Activated CD8-positive, alpha-beta T cell treated with anti-CD3 and anti-CD28 coated beads for 36 hours (primary cell): Measurements from ENCODE around the gene YAF2. TPM values are rescaled to one million over a fixed set of nuclear protein-coding genes. Genes with fewer than 3 reads are reported as not detected.

Experiments used
- ATAC-seq: fragments of 200-7000 bp; cut with Tn5 transposase; one replicate; pipeline ENCODE4 v1.10.0; 2021; ENCODE audit warnings: mild to moderate bottlenecking, moderate library complexity
- CTCF ChIA-PET: fragments of 350-600 bp; sonication (Branson Sonifier 250); formaldehyde crosslinking; loops from one replicate; lab custom pipeline; 2021; ENCODE audit warnings: antibody characterized with exemption; lab: Charles Lee
- POLR2A ChIA-PET: fragments of 350-600 bp; sonication (Branson Sonifier 250); formaldehyde crosslinking; loops from one replicate; lab custom pipeline; 2021; ENCODE audit warnings: antibody characterized with exemption; lab: Charles Lee
- DNase-seq: peaks from one replicate; pipeline ENCODE4 v3.0.0-alpha.2; 2020
- H3K27ac Mint-ChIP-seq: one replicate; pipeline ENCODE4 v1.8.0; 2021; ENCODE audit warnings: mild to moderate bottlenecking, mixed read lengths
- H3K27me3 Mint-ChIP-seq: one replicate; pipeline ENCODE4 v1.8.0; 2021; ENCODE audit warnings: mixed read lengths
- H3K36me3 Mint-ChIP-seq: one replicate; pipeline ENCODE4 v1.8.0; 2021; ENCODE audit warnings: low read depth, mixed read lengths
- H3K4me1 Mint-ChIP-seq: one replicate; pipeline ENCODE4 v1.8.0; 2021; ENCODE audit warnings: low read depth, mixed read lengths
- H3K4me3 Mint-ChIP-seq: one replicate; pipeline ENCODE4 v1.8.0; 2021; ENCODE audit warnings: mild to moderate bottlenecking, moderate library complexity, mixed read lengths
- H3K9me3 Mint-ChIP-seq: one replicate; pipeline ENCODE4 v1.8.0; 2021; ENCODE audit warnings: mixed read lengths
- CTCF ChIP-seq: fragments of 200-600 bp; IDR thresholded peaks from one replicate; pipeline ENCODE4 v1.8.0; 2022; ENCODE audit warnings: antibody characterized with exemption, mild to moderate bottlenecking
- intact Hi-C: fragments of 100-400 bp; cut with micrococcal nuclease; formaldehyde crosslinking; loops from one replicate; pipeline ENCODE4 v1.10.0; 2022
- total RNA-seq, 2 experiments: library from RNA; stranded (reverse); gene quantifications; one replicate each; pipeline ENCODE4 v1.2.3, GENCODE V29; 2021

The YAF2 gene
- total RNA-seq, 2 experiments from 2014 or later = 39.4 to 40.8 TPM

GRCh38 chr12:42140901-42141300, 97.1 kb downstream of the YAF2 start:
- Mint-ChIP-seq H3K36me3 (peaks cover 3% of the 10 kb centered on the region), H3K4me1 (peaks cover 37% of the 10 kb centered on the region), H3K4me3 (no peak overlapping the region), H3K9me3 (no peaks in the 10 kb centered on the region), H3K27ac (no peak overlapping the region), H3K27me3 (no peaks in the 10 kb centered on the region)
- CTCF ChIA-PET = no interaction called here
- DNase-seq = no peak
- intact Hi-C loops = loop anchor here (5.0 kb wide), 1 partner anchor 96 kb away; the partner anchor contains the start of gene YAF2
- ATAC-seq = no peak
- no peak for TF ChIP-seq CTCF
- POLR2A ChIA-PET = interaction anchor here (0.6 kb wide), 1 partner anchor 31 kb away, joined by 3 read pairs; no protein-coding TSS in a partner anchor

DNA sequence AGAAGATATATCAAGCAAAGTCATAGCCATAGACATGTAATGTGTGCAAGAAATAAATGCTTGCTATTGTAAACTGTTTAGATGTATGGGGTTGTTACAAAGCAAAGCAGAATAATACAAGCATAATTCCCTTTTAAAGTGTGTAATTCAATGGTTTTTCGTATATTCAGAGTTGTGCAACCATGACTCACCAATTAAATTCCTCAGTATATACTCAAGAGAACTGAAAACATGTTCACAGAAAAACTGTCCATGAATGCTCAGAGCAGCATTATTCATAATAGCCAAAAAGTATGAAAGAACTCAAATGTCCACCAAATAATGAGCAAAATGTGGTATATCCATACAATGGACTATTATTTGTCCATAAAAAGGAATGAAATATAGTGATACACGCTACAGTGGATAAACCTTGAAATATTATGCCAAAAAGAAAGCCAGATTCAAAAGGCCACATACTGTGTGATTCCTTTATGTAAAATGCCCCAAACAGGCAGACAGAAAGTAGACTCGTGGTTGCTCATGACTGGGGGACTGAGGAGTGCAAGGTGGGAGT, 102.7 kb downstream of the YAF2 start:
- TF ChIP-seq CTCF = no peak
- H3K4me1 Mint-ChIP-seq = peaks cover 33% of the 10 kb centered on the region
- H3K36me3 Mint-ChIP-seq = peaks cover 3% of the 10 kb centered on the region
- ChIA-PET CTCF (no interaction called here), POLR2A (no interaction called here)
- no peak overlapping the region for H3K27ac Mint-ChIP-seq
- H3K9me3 Mint-ChIP-seq = no peaks in the 10 kb centered on the region
- intact Hi-C loops = no loop called here
- DNase-seq = no peak
- no peak for ATAC-seq
- no peaks in the 10 kb centered on the region for H3K27me3 Mint-ChIP-seq
- H3K4me3 Mint-ChIP-seq = no peak overlapping the region

GRCh38 chr12:42130672-42131402, 107.2 kb downstream of the YAF2 start:
- CTCF ChIA-PET = interaction anchor here (0.7 kb wide), 1 partner anchor 241 kb away, joined by 3 read pairs; no protein-coding TSS in a partner anchor
- TF ChIP-seq CTCF = no peak
- Mint-ChIP-seq H3K27me3 (no peaks in the 10 kb centered on the region), H3K9me3 (no peaks in the 10 kb centered on the region), H3K27ac (no peak overlapping the region), H3K4me3 (no peak overlapping the region), H3K4me1 (peaks cover 45% of the 10 kb centered on the region), H3K36me3 (no peaks in the 10 kb centered on the region)
- intact Hi-C loops = no loop called here
- POLR2A ChIA-PET = interaction anchor here (0.6 kb wide), 1 partner anchor 218 kb away, joined by 3 read pairs; no protein-coding TSS in a partner anchor
- ATAC-seq = peak; percentile 52
- DNase-seq = no peak

- Mint-ChIP-seq H3K36me3 (no peaks in the 10 kb centered on the region), H3K4me1 (peaks cover 42% of the 10 kb centered on the region), H3K27me3 (no peaks in the 10 kb centered on the region), H3K9me3 (no peaks in the 10 kb centered on the region), H3K27ac (no peak overlapping the region), H3K4me3 (no peak overlapping the region)
- intact Hi-C loops = loop anchor here (10.0 kb wide), 1 partner anchor 205 kb away; no protein-coding TSS in a partner anchor
- ChIA-PET CTCF (no interaction called here), POLR2A (no interaction called here)
- peak; percentile 50 for TF ChIP-seq CTCF
- DNase-seq (peak; percentile 27), ATAC-seq (peak; percentile 41)
Measured at GRCh38 chr12:42129595-42130204, 108.3 kb downstream of the YAF2 start.
